K562 (cell line): Measurements from ENCODE around the gene CES5A. TPM values are rescaled to one million over a fixed set of nuclear protein-coding genes. Genes with fewer than 3 reads are reported as not detected.

Experiments
- ATAC-seq: fragments of 200-7000 bp; cut with Tn5 transposase; 3 replicates; pipeline ENCODE4 v1.9.1; 2020; ENCODE audit warnings: moderate library complexity
- BruUV-seq: library from RNA; stranded (reverse); fragments of 400-500 nt; replicated peaks from 2 replicates; lab custom pipeline; 2021; lab: Mats Ljungman, UMichigan
- CTCF ChIA-PET: fragments of 300-600 bp; formaldehyde crosslinking; extraction: SDS; loops from one replicate; lab custom pipeline; 2021; ENCODE audit warnings: low intra/inter-chr PET ratio; lab: Yijun Ruan, JAX
- POLR2A ChIA-PET: fragments of 300-600, 350-650 bp; sonication (Branson Sonifier 250); formaldehyde crosslinking; extraction: SDS; loops from one replicate; lab custom pipeline; 2021; ENCODE audit warnings: antibody characterized with exemption, inconsistent platforms; lab: Yijun Ruan, JAX
- DNase-seq, 4 experiments: peaks; one replicate each; pipeline versions ENCODE4 v3.0.0 to v3.0.0-alpha.2; 2011 to 2018; ENCODE audit warnings: low spot score in 3 of 4, mixed read lengths in 3 of 4; ENCODE audit errors: extremely low read depth in 1 of 4
- FAIRE-seq: peaks from 2 replicates; lab custom pipeline; 2011; peaks lifted over from hg19 to GRCh38; lab: Jason Lieb, UNC
- H2AFZ ChIP-seq: 2 replicates; pipeline ENCODE4 v1.6.0; 2011; ENCODE audit warnings: low read depth, low read length, control low read depth, inconsistent platforms
- H3K27ac ChIP-seq: fragments of 200-600 bp; 3 replicates; pipeline ENCODE4 v1.8.0; 2011; ENCODE audit warnings: low read depth, mild to moderate bottlenecking, control low read depth, inconsistent platforms, low read length, moderate library complexity, mixed read lengths; ENCODE audit errors: extremely low read depth
- H3K27me3 ChIP-seq, 2 experiments: fragments of 300-600 bp in 1 of 2; 2 replicates in 1 of 2; 3 replicates in 1 of 2; pipeline versions ENCODE4 v1.6.0 to v1.8.0; 2011; ENCODE audit warnings: inconsistent platforms in 2 of 2, low read length in 2 of 2, mild to moderate bottlenecking in 1 of 2, mixed read lengths in 1 of 2, moderate library complexity in 1 of 2; ENCODE audit not compliant: control insufficient read depth in 2 of 2, insufficient read depth in 2 of 2
- H3K36me3 ChIP-seq: fragments of 300-600 bp; 3 replicates; pipeline ENCODE4 v1.8.0; 2011; ENCODE audit warnings: mild to moderate bottlenecking, low read length, inconsistent platforms; ENCODE audit not compliant: control insufficient read depth, insufficient read depth
- H3K4me1 ChIP-seq, 2 experiments: fragments of 200-600 bp in 1 of 2; replicated peaks in 1 of 2; 2 replicates in 1 of 2; 3 replicates in 1 of 2; pipeline versions ENCODE4 v1.5.1 to v1.8.0; 2011; ENCODE audit warnings: inconsistent platforms in 2 of 2, low read length in 2 of 2, mild to moderate bottlenecking in 1 of 2, mixed read lengths in 1 of 2, moderate library complexity in 1 of 2; ENCODE audit not compliant: control insufficient read depth in 2 of 2, insufficient read depth in 2 of 2
- H3K4me2 ChIP-seq: 2 replicates; pipeline ENCODE4 v1.6.1; 2011; ENCODE audit warnings: low read length, control low read depth, inconsistent platforms, mixed read lengths; ENCODE audit not compliant: insufficient read depth
- H3K4me3 ChIP-seq: fragments of 200-600 bp; sonication (generic), shearing (Covaris generic); 2 replicates; pipeline ENCODE4 v1.5.1; 2016; ENCODE audit warnings: control low read depth, inconsistent platforms
- H3K79me2 ChIP-seq: fragments of 200-600 bp; 3 replicates; pipeline ENCODE4 v1.8.0; 2011; ENCODE audit warnings: low read length, inconsistent platforms; ENCODE audit not compliant: control insufficient read depth, insufficient read depth
- H3K9ac ChIP-seq, 2 experiments: 2 replicates each; pipeline versions ENCODE4 v1.6.0 to v1.6.1; 2011; ENCODE audit warnings: low read depth in 2 of 2, low read length in 2 of 2, control low read depth in 1 of 2, inconsistent platforms in 1 of 2, mild to moderate bottlenecking in 1 of 2, mixed read lengths in 1 of 2; ENCODE audit not compliant: insufficient read depth in 1 of 2
- H3K9me1 ChIP-seq: one replicate; pipeline ENCODE4 v1.6.0; 2011; ENCODE audit warnings: inconsistent platforms, mild to moderate bottlenecking, low read length, moderate library complexity; ENCODE audit not compliant: control insufficient read depth, insufficient read depth
- H3K9me3 ChIP-seq: replicated peaks from 2 replicates; pipeline ENCODE4 v1.5.1; 2011; ENCODE audit warnings: low read depth, low read length, inconsistent platforms; ENCODE audit not compliant: control insufficient read depth, insufficient read depth
- H4K20me1 ChIP-seq: replicated peaks from 2 replicates; pipeline ENCODE4 v1.6.1; 2011; ENCODE audit warnings: low read length, inconsistent platforms, mixed read lengths; ENCODE audit not compliant: control insufficient read depth, insufficient read depth
- FOXA3 ChIP-seq, 2 experiments: fragments of 450-650 bp in 1 of 2; sonication (generic) in 1 of 2; formaldehyde crosslinking; IDR thresholded peaks in 1 of 2; conservative IDR thresholded peaks in 1 of 2; 2 replicates each; pipeline versions ENCODE4 v1.4.0 to v1.8.0; 2020 to 2022; ENCODE audit warnings: mild to moderate bottlenecking in 2 of 2, missing genetic modification reagents in 1 of 2
- FOXJ3 ChIP-seq: sonication (generic); formaldehyde crosslinking; IDR thresholded peaks from 2 replicates; pipeline ENCODE4 v1.4.0; 2020; ENCODE audit warnings: mild to moderate bottlenecking, missing genetic modification reagents
- MED1 ChIP-seq: sonication (generic); formaldehyde crosslinking; IDR thresholded peaks from 2 replicates; pipeline ENCODE4 v1.8.1; 2023; ENCODE audit warnings: missing genetic modification reagents, borderline replicate concordance
- NCOA2 ChIP-seq, 2 experiments: fragments of 450-650 bp; IDR thresholded peaks; 2 replicates each; pipeline ENCODE4 v1.6.1; 2018; ENCODE audit warnings: mild to moderate bottlenecking in 2 of 2, moderate library complexity in 1 of 2; ENCODE audit not compliant: partially characterized antibody in 2 of 2
- PHB2 ChIP-seq: fragments of 450-650 bp; IDR thresholded peaks from 2 replicates; pipeline ENCODE4 v1.6.1; 2017; ENCODE audit warnings: low read depth
- POLR2H ChIP-seq: IDR thresholded peaks from 2 replicates; pipeline ENCODE4 v1.6.1; 2016; ENCODE audit warnings: missing genetic modification characterization, low read depth, mild to moderate bottlenecking, control low read depth, missing compliant biosample characterization, moderate library complexity
- RB1 ChIP-seq: fragments of 450-650 bp; IDR thresholded peaks from 2 replicates; pipeline ENCODE4 v1.6.1; 2017; ENCODE audit warnings: low read depth, mild to moderate bottlenecking
- ZFP36 ChIP-seq: fragments of 150-350 bp; IDR thresholded peaks from 2 replicates; pipeline ENCODE4 v1.6.1; 2018; ENCODE audit warnings: low read length, low read depth; ENCODE audit not compliant: partially characterized antibody
- ZNF282 ChIP-seq: sonication (generic); formaldehyde crosslinking; IDR thresholded peaks from 2 replicates; pipeline ENCODE4 v1.8.1; 2023; ENCODE audit warnings: missing genetic modification reagents
- ZNF445 ChIP-seq: fragments of 250-450 bp; sonication (Bioruptor Pico); IDR thresholded peaks from 2 replicates; pipeline ENCODE4 v1.4.0; 2020; ENCODE audit warnings: low read depth, mild to moderate bottlenecking, moderate library complexity
- WGBS: fragments of 100-300 bp; shearing (Covaris generic); methylation state at CpG from one replicate; pipeline ENCODE4 v1.1.6; 2016; ENCODE audit warnings: low coverage, mixed read lengths; ENCODE audit not compliant: insufficient coverage; ENCODE audit errors: missing lambda C conversion rate; 5-methylcytosine and 5-hydroxymethylcytosine counted together
- in situ Hi-C: fragments of 300-500 bp; cut with MboI; formaldehyde crosslinking; loops from 4 replicates; pipeline ENCODE4 v1.15.0; 2018; ENCODE audit warnings: inconsistent platforms, mixed read lengths
- intact Hi-C: fragments of 100-400 bp; cut with micrococcal nuclease; formaldehyde crosslinking; loops from 2 replicates; pipeline ENCODE4 v1.14.2; 2022
- polyA plus RNA-seq, 8 experiments: library from polyadenylated mRNA; depleted of rRNA in 4 of 8; stranded (reverse) in 5 of 8; unstranded in 3 of 8; fragments of >200 nt; fragmentation: Nextera tagmentation in 2 of 8; fragmentation: Illumina TruSeq in 1 of 8; extraction: Ambion mirVana in 2 of 8; extraction: Trizol in 1 of 8; gene quantifications; 2 replicates each; pipeline versions ENCODE4 v1.2.1 to v1.2.3, GENCODE V29; 2011 to 2014; ENCODE audit warnings: inconsistent platforms in 1 of 8, missing spikeins in 1 of 8
- total RNA-seq, 7 experiments: library from RNA; depleted of rRNA in 6 of 7; stranded (reverse); fragments of >200 nt in 6 of 7; fragmentation: Illumina TruSeq in 2 of 7; extraction: Trizol in 2 of 7; gene quantifications; 2 replicates each; pipeline versions ENCODE4 v1.2.1 to v1.2.3, GENCODE V29; 2011 to 2021; ENCODE audit warnings: low replicate concordance in 1 of 7
- TF ChIP-seq, protein P1 (sequence below): fragments of 250-450 bp; sonication (Bioruptor Pico); IDR thresholded peaks from 2 replicates; pipeline ENCODE4 v1.8.0; 2022; ENCODE audit warnings: moderate library complexity, mild to moderate bottlenecking, inconsistent platforms
- TF ChIP-seq, protein P2 (sequence below): fragments of 450-650 bp; formaldehyde crosslinking; IDR thresholded peaks from 2 replicates; pipeline ENCODE4 v1.4.0; 2022; ENCODE audit warnings: missing genetic modification characterization
- TF ChIP-seq, protein P3 (sequence below): fragments of 450-650 bp; conservative IDR thresholded peaks from 2 replicates; pipeline ENCODE4 v1.6.1; 2016; ENCODE audit warnings: missing genetic modification characterization, low read depth, mild to moderate bottlenecking, missing compliant biosample characterization, moderate library complexity
- TF ChIP-seq, protein P4 (sequence below): fragments of 250-450 bp; sonication (Bioruptor Pico); IDR thresholded peaks from 2 replicates; pipeline ENCODE4 v1.5.0; 2021; ENCODE audit warnings: mild to moderate bottlenecking, moderate library complexity
- TF ChIP-seq, protein P5 (sequence below): sonication (generic); formaldehyde crosslinking; IDR thresholded peaks from 2 replicates; pipeline ENCODE4 v1.8.0; 2022; ENCODE audit warnings: missing genetic modification reagents, mild to moderate bottlenecking, borderline replicate concordance

CES5A gene
- total and polyA plus RNA-seq, 9 of the 15 experiments (the other 6 are each of a cell fraction or from before 2014, with no cell fraction given) = 0.07 to 0.17 (median 0.15) TPM; not detected in 4

DNA sequence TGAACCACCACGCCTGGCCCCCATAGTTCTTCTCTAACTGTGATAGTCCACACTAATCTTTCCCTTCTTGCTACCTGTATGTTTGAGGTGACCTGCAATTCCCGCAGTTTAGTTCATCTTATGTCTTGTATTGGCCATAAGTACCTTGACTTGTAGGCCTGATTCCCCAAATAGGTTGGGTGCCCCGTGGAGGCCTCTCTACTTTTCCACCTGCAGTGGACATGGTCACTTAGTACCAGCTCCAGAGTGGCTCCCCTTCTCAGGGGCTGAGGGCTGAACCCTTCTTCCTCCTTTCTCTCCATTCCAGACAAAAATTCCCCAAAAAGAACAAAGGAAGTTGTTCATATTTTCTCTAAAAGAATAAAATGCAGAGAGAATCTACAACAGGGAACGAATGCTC lies 33.5 kb upstream of the CES5A start:
- Histone ChIP-seq H3K9ac (no peak overlapping the region), H3K9me3 (no peaks in the 10 kb centered on the region), H4K20me1 (no peaks in the 10 kb centered on the region), H3K27me3 (peaks cover 0 to 6% of the 10 kb centered on the region in 2 experiments; a peak in 2 of 5 replicates), H3K4me2 (no peak overlapping the region), H3K4me1 (no peaks in the 10 kb centered on the region), H3K36me3 (no peaks in the 10 kb centered on the region), H3K9me1 (no peaks in the 10 kb centered on the region), H3K79me2 (no peaks in the 10 kb centered on the region), H3K4me3 (no peak overlapping the region), H3K27ac (no peak overlapping the region), H2AFZ (no peak overlapping the region)
- 0% methylated on average over 4 of the region's 4 CpGs for WGBS
- ChIA-PET POLR2A (no interaction called here), CTCF (no interaction called here)
- intact Hi-C loops = no loop called here
- ATAC-seq = no peak
- DNase-seq = no peak
- no TSS peak for BruUV-seq
- in situ Hi-C loops = no loop called here
- no peak for FAIRE-seq
- no peak for TF ChIP-seq ZFP36
- TF ChIP-seq, protein P1, sequence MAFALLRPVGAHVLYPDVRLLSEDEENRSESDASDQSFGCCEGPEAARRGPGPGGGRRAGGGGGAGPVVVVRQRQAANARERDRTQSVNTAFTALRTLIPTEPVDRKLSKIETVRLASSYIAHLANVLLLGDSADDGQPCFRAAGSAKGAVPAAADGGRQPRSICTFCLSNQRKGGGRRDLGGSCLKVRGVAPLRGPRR (CRISPR knock-in tag) = no peak
- no peak for TF ChIP-seq POLR2H (tag)
- TF ChIP-seq MED1 = no peak
- TF ChIP-seq, protein P2, sequence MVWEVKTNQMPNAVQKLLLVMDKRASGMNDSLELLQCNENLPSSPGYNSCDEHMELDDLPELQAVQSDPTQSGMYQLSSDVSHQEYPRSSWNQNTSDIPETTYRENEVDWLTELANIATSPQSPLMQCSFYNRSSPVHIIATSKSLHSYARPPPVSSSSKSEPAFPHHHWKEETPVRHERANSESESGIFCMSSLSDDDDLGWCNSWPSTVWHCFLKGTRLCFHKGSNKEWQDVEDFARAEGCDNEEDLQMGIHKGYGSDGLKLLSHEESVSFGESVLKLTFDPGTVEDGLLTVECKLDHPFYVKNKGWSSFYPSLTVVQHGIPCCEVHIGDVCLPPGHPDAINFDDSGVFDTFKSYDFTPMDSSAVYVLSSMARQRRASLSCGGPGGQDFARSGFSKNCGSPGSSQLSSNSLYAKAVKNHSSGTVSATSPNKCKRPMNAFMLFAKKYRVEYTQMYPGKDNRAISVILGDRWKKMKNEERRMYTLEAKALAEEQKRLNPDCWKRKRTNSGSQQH (CRISPR knock-in tag) = no peak
- no peak for TF ChIP-seq ZNF445 (CRISPR knock-in tag)
- TF ChIP-seq FOXJ3 (CRISPR knock-in tag) = no peak
- no peak for TF ChIP-seq PHB2
- TF ChIP-seq, protein P3, sequence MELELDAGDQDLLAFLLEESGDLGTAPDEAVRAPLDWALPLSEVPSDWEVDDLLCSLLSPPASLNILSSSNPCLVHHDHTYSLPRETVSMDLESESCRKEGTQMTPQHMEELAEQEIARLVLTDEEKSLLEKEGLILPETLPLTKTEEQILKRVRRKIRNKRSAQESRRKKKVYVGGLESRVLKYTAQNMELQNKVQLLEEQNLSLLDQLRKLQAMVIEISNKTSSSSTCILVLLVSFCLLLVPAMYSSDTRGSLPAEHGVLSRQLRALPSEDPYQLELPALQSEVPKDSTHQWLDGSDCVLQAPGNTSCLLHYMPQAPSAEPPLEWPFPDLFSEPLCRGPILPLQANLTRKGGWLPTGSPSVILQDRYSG (tag) = no peak
- TF ChIP-seq, protein P4, sequence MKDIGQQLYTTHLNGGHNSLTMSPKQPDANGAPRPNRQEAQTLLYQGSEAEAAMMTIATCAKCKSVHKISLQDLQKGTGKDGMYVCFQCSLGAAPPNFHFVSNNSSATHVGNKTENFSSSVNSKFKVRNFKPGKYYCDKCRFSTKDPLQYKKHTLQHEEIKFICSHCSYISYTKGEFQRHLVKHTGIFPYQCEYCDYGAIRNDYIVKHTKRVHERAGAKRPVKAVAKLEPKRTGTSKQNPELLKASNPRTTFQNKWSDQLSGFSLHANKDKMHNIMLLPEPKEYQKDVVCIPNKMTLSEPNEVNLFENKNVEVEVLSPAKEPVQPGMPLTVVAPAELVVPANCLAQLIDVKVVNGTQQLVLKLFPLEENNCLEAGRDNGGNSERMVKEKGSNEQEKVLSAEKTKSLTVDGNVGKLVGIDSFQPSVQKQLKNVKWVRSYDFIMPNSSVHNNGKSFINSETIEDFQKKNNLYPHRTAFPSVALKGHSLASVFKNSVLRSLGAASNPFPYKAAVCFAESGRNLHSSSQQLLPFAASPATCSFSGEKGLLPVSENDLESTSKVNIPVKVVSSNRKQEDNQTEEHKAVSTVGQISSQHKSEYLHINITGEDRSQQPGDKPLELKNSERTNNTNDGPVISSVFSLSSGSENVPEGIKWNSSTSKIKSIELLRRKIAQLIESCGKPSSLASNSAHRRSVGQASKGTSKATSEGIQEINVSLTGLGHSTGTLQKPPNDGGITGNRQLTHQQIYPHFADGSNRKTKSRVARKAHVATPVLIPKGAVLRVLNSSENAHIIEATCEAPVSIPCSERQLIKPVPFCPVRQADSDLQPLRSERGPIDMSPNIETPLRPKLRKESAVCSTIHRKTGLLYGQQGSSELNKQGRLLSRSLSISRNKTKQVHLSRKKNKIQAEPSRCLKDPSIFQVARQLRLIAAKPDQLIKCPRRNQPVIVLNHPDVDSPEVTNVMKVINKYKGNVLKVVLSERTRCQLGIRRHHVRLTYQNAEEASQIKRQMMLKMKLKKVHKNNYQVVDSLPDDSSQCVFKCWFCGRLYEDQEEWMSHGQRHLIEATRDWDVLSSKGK (CRISPR knock-in tag) = no peak
- TF ChIP-seq ZNF282 (CRISPR knock-in tag) = no peak
- TF ChIP-seq, protein P5, sequence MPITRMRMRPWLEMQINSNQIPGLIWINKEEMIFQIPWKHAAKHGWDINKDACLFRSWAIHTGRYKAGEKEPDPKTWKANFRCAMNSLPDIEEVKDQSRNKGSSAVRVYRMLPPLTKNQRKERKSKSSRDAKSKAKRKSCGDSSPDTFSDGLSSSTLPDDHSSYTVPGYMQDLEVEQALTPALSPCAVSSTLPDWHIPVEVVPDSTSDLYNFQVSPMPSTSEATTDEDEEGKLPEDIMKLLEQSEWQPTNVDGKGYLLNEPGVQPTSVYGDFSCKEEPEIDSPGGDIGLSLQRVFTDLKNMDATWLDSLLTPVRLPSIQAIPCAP = no peak
- TF ChIP-seq NCOA2 (IDR thresholded peaks at IDR 0.05; ENCODE audit: partially characterized antibody in 2 of 2) = no peak
- no peak for TF ChIP-seq RB1
- no peak for TF ChIP-seq FOXA3 (CRISPR knock-in tag; conservative IDR thresholded peaks at IDR 0.05 in 1 of 2, IDR thresholded peaks at IDR 0.05 in 1 of 2)
